Left lung (tissue), 10 donors: ENCODE data around the gene BTBD9. TPM values are rescaled to one million over a fixed set of nuclear protein-coding genes. Genes with fewer than 3 reads are reported as not detected.

Experiments used
- ATAC-seq: fragments of 200-7000 bp; cut with Tn5 transposase; one replicate; pipeline ENCODE4 v1.9.1; 2020; ENCODE audit warnings: moderate library complexity
- DNase-seq, 4 donors: peaks; one replicate each; pipeline ENCODE4 v3.0.0-alpha.2; 2013 to 2020
- H3K27ac ChIP-seq, 2 donors: fragments of 200-600 bp; sonication (generic) in 1 of 2; one replicate each; pipeline versions ENCODE4 v1.5.0 to v1.8.0; 2020 to 2021
- H3K27me3 ChIP-seq, 2 donors: fragments of 200-600 bp; sonication (generic) in 1 of 2; one replicate each; pipeline versions ENCODE4 v1.5.0 to v1.8.0; 2020 to 2021
- H3K36me3 ChIP-seq, 2 donors: fragments of 200-600 bp; sonication (generic) in 1 of 2; one replicate each; pipeline versions ENCODE4 v1.5.0 to v1.8.0; 2020 to 2021
- H3K4me1 ChIP-seq, 2 donors: fragments of 200-600 bp; one replicate each; pipeline ENCODE4 v1.8.0; 2021
- H3K4me3 ChIP-seq, 2 donors: fragments of 200-600 bp; sonication (generic) in 1 of 2; one replicate each; pipeline versions ENCODE4 v1.5.0 to v1.8.0; 2020 to 2021; ENCODE audit warnings: mild to moderate bottlenecking in 1 of 2
- H3K9me3 ChIP-seq, 2 donors: fragments of 200-600 bp; sonication (generic) in 1 of 2; one replicate each; pipeline versions ENCODE4 v1.5.0 to v1.8.0; 2020 to 2021
- intact Hi-C, 2 donors: fragments of 100-400 bp; cut with DNase I; formaldehyde crosslinking; loops; one replicate each; pipeline versions ENCODE4 v1.11.2 to v1.14.2; 2022
- polyA plus RNA-seq, 6 donors: library from polyadenylated mRNA; unstranded; fragments of 120-200 nt; gene quantifications; one replicate each; pipeline ENCODE4 v1.2.1, GENCODE V29; 2013; ENCODE audit not compliant: insufficient read length in 6 of 6
- total RNA-seq, 2 donors: library from RNA; stranded (reverse); fragmentation: NEBNext Ultra II Directional; extraction: Animal tissue kit (Norgen Biotek cat#: 25700); gene quantifications; one replicate each; pipeline ENCODE4 v1.2.1, GENCODE V29; 2021
- TF ChIP-seq, protein P1 (sequence below), 2 donors: fragments of 200-600 bp; sonication (generic) in 1 of 2; IDR thresholded peaks; one replicate each; pipeline versions ENCODE4 v1.5.0 to v1.8.0; 2021; ENCODE audit warnings: antibody characterized with exemption in 2 of 2
- donor health status: DM: no; HTN: yes; CAD: no.
- donor health status: DM: no; HTN: no; CAD: no.

BTBD9 gene
- total and polyA plus RNA-seq, 8 donors = 14.2 to 44.0 (median 16.0) TPM

DNA sequence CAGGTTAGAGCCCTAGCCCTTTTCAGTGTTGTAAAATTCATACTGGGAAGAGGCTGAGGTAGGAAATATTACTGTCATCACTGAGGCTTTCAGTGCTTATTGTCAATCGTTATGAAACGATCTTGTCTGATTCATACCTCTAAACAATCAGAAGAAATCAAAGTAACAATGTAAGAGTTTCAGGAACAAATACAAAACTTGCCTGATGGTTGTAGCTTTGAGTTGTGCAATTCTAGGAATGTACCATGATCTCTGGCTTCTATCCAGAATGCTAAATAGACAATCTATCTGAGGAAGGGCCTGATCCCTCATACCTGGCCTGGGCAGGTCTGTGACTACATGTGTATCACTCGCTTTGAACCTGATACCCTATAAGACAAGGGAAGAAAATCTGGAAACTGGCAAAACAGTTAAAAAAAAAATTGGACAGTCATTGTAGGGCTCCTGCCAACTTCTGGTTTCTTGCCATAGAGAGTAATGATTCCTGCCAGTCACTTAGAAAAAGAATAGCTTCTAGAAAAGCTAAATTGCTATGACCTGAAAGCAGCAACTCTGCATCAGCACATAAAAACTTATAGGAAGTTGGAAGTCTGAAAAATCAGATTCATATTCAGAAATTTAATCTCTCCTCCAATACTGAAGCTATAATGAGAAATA, 234.7 kb downstream of the BTBD9 start:
- DNase-seq (no peak), ATAC-seq (peak; percentile 65)
- Histone ChIP-seq H3K9me3 (no peaks in the 10 kb centered on the region), H3K36me3 (no peaks in the 10 kb centered on the region), H3K4me1 (peaks cover 0 to 9% of the 10 kb centered on the region in 2 donors), H3K4me3 (no peak overlapping the region), H3K27me3 (no peaks in the 10 kb centered on the region), H3K27ac (peak overlapping the region in 1 of 2 donors; percentile 0)
- TF ChIP-seq, protein P1, sequence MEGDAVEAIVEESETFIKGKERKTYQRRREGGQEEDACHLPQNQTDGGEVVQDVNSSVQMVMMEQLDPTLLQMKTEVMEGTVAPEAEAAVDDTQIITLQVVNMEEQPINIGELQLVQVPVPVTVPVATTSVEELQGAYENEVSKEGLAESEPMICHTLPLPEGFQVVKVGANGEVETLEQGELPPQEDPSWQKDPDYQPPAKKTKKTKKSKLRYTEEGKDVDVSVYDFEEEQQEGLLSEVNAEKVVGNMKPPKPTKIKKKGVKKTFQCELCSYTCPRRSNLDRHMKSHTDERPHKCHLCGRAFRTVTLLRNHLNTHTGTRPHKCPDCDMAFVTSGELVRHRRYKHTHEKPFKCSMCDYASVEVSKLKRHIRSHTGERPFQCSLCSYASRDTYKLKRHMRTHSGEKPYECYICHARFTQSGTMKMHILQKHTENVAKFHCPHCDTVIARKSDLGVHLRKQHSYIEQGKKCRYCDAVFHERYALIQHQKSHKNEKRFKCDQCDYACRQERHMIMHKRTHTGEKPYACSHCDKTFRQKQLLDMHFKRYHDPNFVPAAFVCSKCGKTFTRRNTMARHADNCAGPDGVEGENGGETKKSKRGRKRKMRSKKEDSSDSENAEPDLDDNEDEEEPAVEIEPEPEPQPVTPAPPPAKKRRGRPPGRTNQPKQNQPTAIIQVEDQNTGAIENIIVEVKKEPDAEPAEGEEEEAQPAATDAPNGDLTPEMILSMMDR (IDR thresholded peaks at IDR 0.05) = no peak
- intact Hi-C loops = no loop called here

- Histone ChIP-seq H3K27ac (peak overlapping the region in 1 of 2 donors; percentile 0), H3K9me3 (no peaks in the 10 kb centered on the region), H3K36me3 (no peaks in the 10 kb centered on the region), H3K4me3 (no peak overlapping the region), H3K4me1 (peaks cover 0 to 9% of the 10 kb centered on the region in 2 donors), H3K27me3 (no peaks in the 10 kb centered on the region)
- TF ChIP-seq, protein P1 (IDR thresholded peaks at IDR 0.05) = no peak
- intact Hi-C loops = no loop called here
- ATAC-seq (no peak), DNase-seq (no peak)
These were observed 235.4 kb downstream of the BTBD9 start for GRCh38 chr6:38404355-38404754.

DNA sequence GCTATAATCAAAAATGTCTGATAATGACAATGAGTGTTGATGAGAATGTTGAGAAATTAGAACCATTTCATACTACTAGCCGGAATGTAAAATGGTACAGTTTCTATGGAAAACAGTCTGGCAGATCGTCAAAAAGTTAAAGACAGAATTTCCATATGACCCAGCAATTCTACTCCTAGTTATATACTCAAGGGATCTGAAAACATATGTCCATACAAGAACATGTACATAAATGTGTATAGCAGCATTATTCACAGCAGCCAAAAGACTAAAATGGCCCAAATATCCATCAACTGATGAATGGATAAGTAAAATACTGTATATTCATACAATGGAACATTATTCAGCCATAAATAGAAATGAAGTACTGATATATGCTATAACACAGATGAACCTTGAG, 236.2 kb downstream of the BTBD9 start:
- H3K4me1 ChIP-seq = peaks cover 0 to 9% of the 10 kb centered on the region in 2 donors
- ATAC-seq (no peak), DNase-seq (no peak)
- H3K4me3 ChIP-seq = no peak overlapping the region
- TF ChIP-seq, protein P1 (IDR thresholded peaks at IDR 0.05) = no peak
- H3K27me3 ChIP-seq = no peaks in the 10 kb centered on the region
- intact Hi-C loops = no loop called here
- H3K27ac ChIP-seq = no peak overlapping the region
- no peaks in the 10 kb centered on the region for H3K9me3 ChIP-seq
- no peaks in the 10 kb centered on the region for H3K36me3 ChIP-seq

DNA sequence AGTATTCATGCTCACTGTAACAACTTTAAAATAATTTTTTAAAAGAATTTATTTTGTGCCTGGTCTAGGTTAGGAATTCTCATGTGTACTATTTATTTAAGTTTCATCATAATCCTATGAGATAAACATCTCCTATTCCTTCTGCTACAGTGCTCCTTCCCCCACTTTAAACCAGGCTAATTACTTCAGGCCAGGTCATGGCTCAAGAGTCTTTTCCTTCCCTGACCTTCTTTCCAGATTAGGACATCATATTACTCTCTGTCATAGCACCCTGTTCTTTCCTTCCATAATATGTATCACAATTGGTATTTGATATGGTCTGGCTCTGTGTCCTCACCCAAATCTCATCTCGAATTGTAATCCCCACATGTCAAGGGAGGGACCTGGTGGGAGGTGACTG, 239.0 kb downstream of the BTBD9 start:
- H3K4me3 ChIP-seq = no peak overlapping the region
- no peaks in the 10 kb centered on the region for H3K36me3 ChIP-seq
- no peaks in the 10 kb centered on the region for H3K27me3 ChIP-seq
- no peak for DNase-seq
- H3K4me1 ChIP-seq = peaks cover 0 to 9% of the 10 kb centered on the region in 2 donors
- no peaks in the 10 kb centered on the region for H3K9me3 ChIP-seq
- TF ChIP-seq, protein P1 (IDR thresholded peaks at IDR 0.05) = no peak
- no peak for ATAC-seq
- no peak overlapping the region for H3K27ac ChIP-seq
- intact Hi-C loops = no loop called here

GRCh38 chr6:38400101-38400500, 239.6 kb downstream of the BTBD9 start:
- ATAC-seq = no peak
- H3K27me3 ChIP-seq = no peaks in the 10 kb centered on the region
- intact Hi-C loops = no loop called here
- TF ChIP-seq, protein P1 (IDR thresholded peaks at IDR 0.05) = no peak
- no peak for DNase-seq
- no peak overlapping the region for H3K27ac ChIP-seq
- no peaks in the 10 kb centered on the region for H3K36me3 ChIP-seq
- no peaks in the 10 kb centered on the region for H3K9me3 ChIP-seq
- H3K4me3 ChIP-seq = no peak overlapping the region
- H3K4me1 ChIP-seq = peaks cover 0 to 9% of the 10 kb centered on the region in 2 donors
